HG03108 (cell line): Measurements from ENCODE around the gene PACSIN2.
"Not testable (repeated sequence)": the region's sequence is repeated elsewhere in the genome, so short reads cannot be mapped to it uniquely, and the experiment has no call there.

Source experiments
- ATAC-seq: cut with Tn5 transposase; IDR thresholded peaks from one replicate; pipeline ENCODE4 v1.9.1; 2021; ENCODE audit warnings: moderate library complexity; ENCODE audit not compliant: unreplicated experiment

Gene PACSIN2

DNA sequence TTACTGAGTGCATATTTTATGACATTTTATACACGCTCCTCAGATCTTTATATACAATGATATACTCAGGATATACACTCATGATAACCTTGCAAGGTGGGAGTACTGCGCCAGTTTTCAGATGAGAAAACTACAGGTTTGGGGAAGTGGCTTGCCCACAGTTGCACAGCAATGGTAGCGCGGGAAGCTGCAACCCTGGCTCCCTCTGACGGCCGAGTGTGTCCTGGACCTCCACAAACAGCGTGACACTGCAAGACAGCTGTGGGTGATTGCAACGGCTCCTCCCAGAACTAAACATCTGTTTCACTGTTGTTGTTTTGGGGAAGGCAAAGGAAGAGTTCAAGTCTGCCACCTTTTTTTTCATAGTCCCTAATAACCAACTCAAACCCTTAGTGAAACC is 47.0 kb downstream of the PACSIN2 start:
- no peak for ATAC-seq

DNA sequence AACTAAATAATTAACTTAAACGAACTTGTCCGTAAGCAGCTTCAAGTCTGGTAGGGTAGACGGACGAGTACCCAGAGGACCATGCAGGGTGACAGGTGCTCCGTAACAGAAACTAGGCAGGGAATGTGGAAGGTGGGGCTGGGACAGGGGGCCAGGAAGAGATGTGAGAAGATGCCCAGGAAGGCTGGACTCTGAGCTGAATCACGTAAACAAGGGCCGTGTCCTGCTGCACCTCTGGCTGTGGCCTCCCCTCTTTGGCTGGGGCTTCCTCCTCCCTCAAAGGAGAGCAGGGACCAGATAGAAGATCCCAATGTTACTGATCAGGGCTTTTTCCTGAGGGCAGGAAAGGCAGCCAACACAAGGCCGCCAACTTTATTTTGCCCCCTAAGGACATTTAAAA is 47.9 kb downstream of the PACSIN2 start:
- no peak for ATAC-seq

DNA sequence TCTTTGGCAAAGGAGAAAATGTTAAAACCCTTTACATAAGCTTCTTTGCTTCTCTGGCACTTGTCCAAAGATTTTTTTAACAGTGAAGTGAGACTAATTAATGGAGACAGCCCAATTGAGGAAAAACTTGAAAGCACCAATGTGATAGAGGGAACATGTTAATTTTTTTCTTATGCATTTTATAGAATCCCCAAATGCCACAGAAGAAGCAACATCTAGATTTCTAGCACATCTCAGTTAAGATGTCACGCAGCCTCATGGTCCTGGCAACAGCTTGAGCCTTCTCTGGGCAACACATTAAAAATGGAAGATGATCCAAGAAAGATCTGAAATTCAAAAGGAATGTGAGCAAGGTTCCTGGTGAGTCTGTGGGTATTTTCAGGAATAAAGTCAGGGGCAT is 48.5 kb downstream of the PACSIN2 start:
- ATAC-seq: no peak

DNA sequence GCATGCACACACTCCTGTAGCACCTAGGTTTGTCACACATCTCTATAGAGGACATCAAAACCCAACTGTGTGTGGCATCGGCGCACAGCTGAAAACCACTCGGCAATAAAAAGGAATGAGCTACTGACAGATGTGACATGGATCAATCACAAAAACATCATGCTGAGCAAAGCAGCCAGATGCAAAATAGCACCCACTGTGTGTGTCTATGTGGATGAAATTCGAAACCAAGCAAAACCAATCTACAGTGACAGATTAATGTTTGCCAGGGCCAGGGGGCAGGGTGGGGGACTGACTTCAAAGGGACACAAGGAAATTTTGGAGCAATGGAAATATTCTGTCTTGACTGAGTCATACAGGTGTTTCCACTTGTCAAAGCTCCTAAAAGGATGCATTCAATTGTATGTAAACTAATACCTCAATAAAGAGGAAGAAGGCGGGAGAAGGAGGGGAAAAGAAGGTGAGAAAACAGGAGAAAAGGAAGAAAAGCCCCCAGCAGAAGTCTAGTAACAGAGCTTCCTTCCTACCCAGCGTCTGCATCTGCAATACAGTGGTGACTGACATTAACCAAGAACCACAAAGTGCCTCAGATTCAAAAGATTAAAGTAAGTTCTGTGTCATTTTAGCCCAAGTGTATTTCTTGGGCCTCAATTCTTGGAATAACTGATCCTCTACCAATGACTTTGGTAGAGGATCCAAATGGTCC is 49.8 kb downstream of the PACSIN2 start:
- peak; percentile 61 for ATAC-seq

- ATAC-seq: no peak
These were observed 51.7 kb downstream of the PACSIN2 start for GRCh38 chr22:42963231-42963595.

- ATAC-seq: no peak
These were observed 52.4 kb downstream of the PACSIN2 start for GRCh38 chr22:42962295-42963230.

DNA sequence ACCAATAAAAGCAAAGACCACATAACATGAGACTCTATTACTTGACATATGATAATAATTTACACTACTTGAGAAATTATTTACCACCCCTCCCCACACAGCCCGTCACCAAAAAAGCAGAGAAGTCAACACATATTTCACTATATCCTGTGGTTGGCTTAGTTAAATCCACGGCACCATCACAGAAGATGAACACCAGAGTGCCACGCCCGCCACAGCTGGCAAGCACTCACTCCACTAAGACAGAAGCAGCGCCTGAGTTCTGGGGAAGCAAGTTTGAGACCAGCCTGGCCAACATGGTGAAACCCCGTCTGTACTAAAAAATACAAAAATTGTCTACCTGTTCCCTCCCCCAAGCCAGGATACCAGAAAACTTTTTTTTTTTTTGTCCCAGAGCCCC is 53.1 kb downstream of the PACSIN2 start:
- no peak for ATAC-seq

- not testable (repeated sequence) for ATAC-seq
These were observed 53.6 kb downstream of the PACSIN2 start for GRCh38 chr22:42961400-42961690.

DNA sequence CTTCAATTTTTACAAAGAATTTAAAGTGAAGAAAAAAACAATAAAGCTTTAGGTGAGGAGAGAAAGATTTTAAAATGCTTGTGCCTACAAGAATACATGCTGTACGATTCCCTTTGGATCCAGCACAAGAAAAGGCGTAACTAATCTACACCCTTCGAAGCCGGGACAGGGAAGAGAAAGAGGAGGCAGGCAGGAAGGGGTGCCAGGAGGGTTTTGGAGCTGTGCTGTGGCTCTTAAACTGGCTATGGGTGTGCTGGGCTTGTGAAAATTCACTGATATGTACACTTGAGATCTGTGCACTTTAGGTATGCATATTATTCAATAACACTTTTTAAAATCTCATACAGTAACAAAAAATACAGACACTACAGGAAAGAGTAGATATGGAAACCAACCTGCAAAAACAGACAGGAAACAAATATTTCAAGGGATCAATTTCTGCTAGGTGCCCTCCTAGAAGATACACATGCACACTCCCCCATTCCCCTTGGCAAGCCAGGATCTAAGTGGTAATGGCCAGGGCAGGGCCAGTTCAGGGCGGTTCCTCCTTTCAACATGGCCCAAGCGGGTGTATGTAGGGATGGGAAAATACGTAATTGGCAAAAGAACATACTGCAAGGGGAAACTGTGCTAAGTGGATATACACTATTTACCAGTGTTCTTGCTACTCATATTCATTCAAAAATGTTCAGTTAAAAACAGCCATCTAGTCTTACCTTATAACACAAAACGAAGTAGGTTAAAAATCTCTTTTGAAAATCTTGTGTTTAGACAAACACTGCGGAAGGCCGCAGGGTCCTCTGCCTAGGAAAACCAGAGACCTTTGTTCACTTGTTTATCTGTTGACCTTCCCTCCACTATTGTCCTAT is 54.2 kb downstream of the PACSIN2 start:
- no peak for ATAC-seq

- no peak for ATAC-seq
These were observed 55.1 kb downstream of the PACSIN2 start for GRCh38 chr22:42959576-42960509.

- ATAC-seq: no peak
These were observed 56.0 kb downstream of the PACSIN2 start for GRCh38 chr22:42958937-42959336.

GRCh38 chr22:42957958-42958357 is 57.0 kb downstream of the PACSIN2 start:
- no peak for ATAC-seq

GRCh38 chr22:42957544-42957943 is 57.4 kb downstream of the PACSIN2 start:
- ATAC-seq: no peak

DNA sequence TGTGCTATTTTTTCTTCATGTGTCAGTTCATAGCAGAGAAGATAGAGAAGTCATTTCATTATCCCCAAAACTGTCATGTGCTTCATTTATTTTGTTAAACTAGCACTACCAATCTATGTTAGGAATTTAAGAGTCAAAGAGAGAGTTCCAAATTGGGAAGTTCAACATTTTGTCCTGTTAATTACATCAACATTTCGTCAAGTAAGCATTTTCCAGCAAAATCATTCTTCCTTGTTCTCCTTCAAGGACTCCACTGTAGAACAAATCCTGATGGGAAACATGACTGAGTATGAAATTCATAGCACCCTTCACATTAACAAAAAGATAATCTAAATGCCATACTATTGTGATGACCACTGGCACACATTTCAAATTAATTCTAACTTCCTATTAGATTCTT is 59.1 kb downstream of the PACSIN2 start:
- ATAC-seq: no peak

DNA sequence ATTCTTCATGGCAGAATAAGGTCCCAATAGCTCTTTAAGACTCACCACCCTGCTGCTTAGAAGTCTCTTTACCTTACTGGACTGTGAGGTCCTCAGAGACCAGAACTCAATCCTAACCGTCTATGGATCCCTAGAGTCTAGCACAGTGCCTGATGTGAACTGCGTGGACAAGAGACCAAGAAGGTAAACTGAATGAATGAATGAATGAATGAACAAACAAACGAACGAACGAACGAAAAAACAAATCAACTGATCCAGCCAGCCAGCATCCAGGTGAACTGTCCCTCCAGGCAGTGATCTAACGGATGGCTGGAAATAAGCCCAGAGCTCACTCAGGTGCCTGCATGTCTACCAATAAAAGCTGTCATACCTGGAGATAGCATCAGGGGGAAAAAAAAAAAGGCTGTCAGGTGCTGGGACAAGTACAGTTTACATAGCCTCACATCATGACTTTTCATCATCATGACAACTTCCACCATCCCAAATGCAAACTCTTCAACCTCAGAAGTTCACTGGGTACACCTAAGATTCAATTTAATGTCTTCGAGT is 59.8 kb downstream of the PACSIN2 start:
- no peak for ATAC-seq

GRCh38 chr22:42953751-42954150 is 61.2 kb downstream of the PACSIN2 start:
- not testable (repeated sequence) for ATAC-seq

- no peak for ATAC-seq
These were observed 63.7 kb downstream of the PACSIN2 start for GRCh38 chr22:42951093-42951710.

- no peak for ATAC-seq
These were observed 64.7 kb downstream of the PACSIN2 start for GRCh38 chr22:42950281-42950680.

GRCh38 chr22:42949159-42949558 is 65.8 kb downstream of the PACSIN2 start:
- no peak for ATAC-seq

- no peak for ATAC-seq
These were observed 66.7 kb downstream of the PACSIN2 start for GRCh38 chr22:42948294-42948693.
